Neuronal stem cell (in vitro differentiated cells): ENCODE measurements around the gene FHDC1.
"Not testable (repeated sequence)": the region's sequence is repeated elsewhere in the genome, so short reads cannot be mapped to it uniquely, and the experiment has no call there.

Experiments used
- DNase-seq: peaks from one replicate; pipeline ENCODE4 v3.0.0-alpha.2; 2013; ENCODE audit warnings: low spot score
- H2AFZ ChIP-seq: one replicate; pipeline ENCODE4 v1.6.1; 2013; ENCODE audit warnings: mild to moderate bottlenecking, low read length, inconsistent platforms
- H2AK5ac ChIP-seq: 2 replicates; pipeline ENCODE4 v1.6.1; 2013; ENCODE audit warnings: low read depth, mild to moderate bottlenecking, inconsistent platforms, low read length, moderate library complexity, mixed read lengths
- H2BK120ac ChIP-seq: 2 replicates; pipeline ENCODE4 v1.6.1; 2013; ENCODE audit warnings: low read depth, mild to moderate bottlenecking, inconsistent platforms, low read length, moderate library complexity, mixed read lengths
- H2BK12ac ChIP-seq: one replicate; pipeline ENCODE4 v1.6.1; 2013; ENCODE audit warnings: low read length, inconsistent platforms
- H2BK15ac ChIP-seq: 2 replicates; pipeline ENCODE4 v1.6.1; 2013; ENCODE audit warnings: mild to moderate bottlenecking, low read length, inconsistent platforms, mixed read lengths
- H2BK5ac ChIP-seq: one replicate; pipeline ENCODE4 v1.6.1; 2013; ENCODE audit warnings: inconsistent platforms, mild to moderate bottlenecking, low read length, moderate library complexity
- H3K14ac ChIP-seq: one replicate; pipeline ENCODE4 v1.6.1; 2013; ENCODE audit warnings: low read length, inconsistent platforms
- H3K18ac ChIP-seq: 2 replicates; pipeline ENCODE4 v1.6.1; 2013; ENCODE audit warnings: low read length, inconsistent platforms
- H3K23ac ChIP-seq: 2 replicates; pipeline ENCODE4 v1.6.1; 2013; ENCODE audit warnings: low read depth, mild to moderate bottlenecking, mixed read lengths, low read length, inconsistent platforms; ENCODE audit not compliant: poor library complexity
- H3K27ac ChIP-seq: replicated peaks from 3 replicates; pipeline ENCODE4 v1.5.1; 2013; ENCODE audit warnings: low read length, inconsistent platforms
- H3K27me3 ChIP-seq, 3 experiments: 2 replicates each; pipeline ENCODE4 v1.6.1; 2013; ENCODE audit warnings: low read length in 3 of 3, mild to moderate bottlenecking in 2 of 3, inconsistent platforms in 1 of 3, low read depth in 1 of 3, mixed read lengths in 1 of 3, moderate library complexity in 1 of 3; ENCODE audit not compliant: control insufficient read depth in 3 of 3, insufficient read depth in 3 of 3
- H3K36me3 ChIP-seq, 2 donors: replicated peaks in 1 of 2; 2 replicates each; pipeline ENCODE4 v1.6.1; 2013; ENCODE audit warnings: low read length in 2 of 2; ENCODE audit not compliant: control insufficient read depth in 2 of 2, insufficient read depth in 2 of 2
- H3K4ac ChIP-seq: 2 replicates; pipeline ENCODE4 v1.6.1; 2013; ENCODE audit warnings: inconsistent platforms, mild to moderate bottlenecking, low read length, moderate library complexity
- H3K4me1 ChIP-seq, 2 donors: 1 replicate in 1 of 2; 2 replicates in 1 of 2; pipeline ENCODE4 v1.6.1; 2013; ENCODE audit warnings: low read length in 2 of 2, low read depth in 1 of 2; ENCODE audit not compliant: control insufficient read depth in 2 of 2, insufficient read depth in 1 of 2
- H3K4me2 ChIP-seq: one replicate; pipeline ENCODE4 v1.6.1; 2013; ENCODE audit warnings: mild to moderate bottlenecking, low read length, inconsistent platforms; ENCODE audit not compliant: insufficient read depth, poor library complexity, severe bottlenecking
- H3K4me3 ChIP-seq, 2 donors: 2 replicates each; pipeline ENCODE4 v1.5.1; 2013; ENCODE audit warnings: low read length in 2 of 2, mild to moderate bottlenecking in 2 of 2, inconsistent platforms in 1 of 2, moderate library complexity in 1 of 2
- H3K79me1 ChIP-seq: one replicate; pipeline ENCODE4 v1.6.1; 2013; ENCODE audit warnings: low read depth, mild to moderate bottlenecking, inconsistent platforms, low read length, moderate library complexity
- H3K9ac ChIP-seq: one replicate; pipeline ENCODE4 v1.6.1; 2013; ENCODE audit warnings: mild to moderate bottlenecking, low read depth, low read length, inconsistent platforms; ENCODE audit not compliant: poor library complexity
- H3K9me3 ChIP-seq, 2 donors: replicated peaks in 1 of 2; 2 replicates each; pipeline versions ENCODE3 to v1.6.1; 2013; ENCODE audit warnings: low read length in 2 of 2, mild to moderate bottlenecking in 2 of 2, inconsistent platforms in 1 of 2, low read depth in 1 of 2, mixed read lengths in 1 of 2, moderate library complexity in 1 of 2; ENCODE audit not compliant: control insufficient read depth in 2 of 2, insufficient read depth in 1 of 2
- H4K8ac ChIP-seq: one replicate; pipeline ENCODE4 v1.6.1; 2013; ENCODE audit warnings: low read depth, mild to moderate bottlenecking, inconsistent platforms, low read length, moderate library complexity
- H4K91ac ChIP-seq: one replicate; pipeline ENCODE4 v1.6.1; 2013; ENCODE audit warnings: low read length, low read depth, mild to moderate bottlenecking, inconsistent platforms; ENCODE audit not compliant: poor library complexity
- WGBS, 2 donors: extraction: QIAGEN DNeasy Blood & Tissue Kit; methylation state at CpG; one replicate each; pipeline ENCODE4 v1.1.7; 2013; ENCODE audit warnings: missing lambda C conversion rate in 2 of 2, mixed read lengths in 1 of 2; ENCODE audit not compliant: insufficient read length in 2 of 2, insufficient replicate concordance in 1 of 2; ENCODE audit errors: extremely low coverage in 2 of 2; 5-methylcytosine and 5-hydroxymethylcytosine counted together

FHDC1 gene

GRCh38 chr4:152894673-152895072 lies 41.5 kb upstream of the FHDC1 start:
- Histone ChIP-seq H3K4me3 (no peak overlapping the region), H3K79me1 (peaks cover 1% of the 10 kb centered on the region), H2BK120ac (no peak overlapping the region), H3K36me3 (peaks cover 0 to 30% of the 10 kb centered on the region in 2 donors), H3K4me1 (peaks cover 0 to 3% of the 10 kb centered on the region in 2 donors), H3K4ac (no peak overlapping the region), H3K27ac (no peak overlapping the region), H2AK5ac (no peak overlapping the region), H3K18ac (no peak overlapping the region), H2BK12ac (no peak overlapping the region), H3K9ac (no peak overlapping the region), H4K8ac (no peak overlapping the region), H2BK5ac (no peak overlapping the region), H3K4me2 (no peak overlapping the region), H3K9me3 (no peaks in the 10 kb centered on the region), H3K27me3 (no peaks in the 10 kb centered on the region), H3K23ac (no peak overlapping the region), H2BK15ac (no peak overlapping the region), H3K14ac (no peak overlapping the region), H2AFZ (no peak overlapping the region), H4K91ac (no peak overlapping the region)
- WGBS, 2 donors = no CpG with 5 or more reads among the region's 1 CpG
- DNase-seq = no peak

DNA sequence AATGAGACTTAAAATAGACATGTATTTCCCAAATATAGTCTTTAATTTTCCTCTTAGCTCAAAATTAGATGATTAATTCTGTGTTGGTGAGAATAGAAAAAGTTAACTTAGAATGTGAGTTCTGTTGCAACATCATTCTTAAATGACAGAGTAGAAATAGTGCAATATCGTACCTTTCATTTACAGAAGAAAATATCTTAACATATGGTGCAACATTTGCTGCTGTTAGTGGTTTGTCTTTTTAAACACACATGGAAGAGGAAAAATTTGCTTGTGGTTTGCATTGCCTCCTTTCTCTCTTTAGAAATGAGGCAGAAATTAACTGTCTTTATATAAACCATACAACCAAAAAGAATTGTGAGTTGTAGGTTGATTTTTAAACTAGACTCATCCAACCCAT lies 39.3 kb upstream of the FHDC1 start:
- Histone ChIP-seq H3K9ac (no peak overlapping the region), H2BK12ac (no peak overlapping the region), H3K36me3 (peaks cover 0 to 12% of the 10 kb centered on the region in 2 donors), H3K4me1 (peaks cover 0 to 2% of the 10 kb centered on the region in 2 donors), H3K9me3 (no peaks in the 10 kb centered on the region), H3K14ac (no peak overlapping the region), H3K4ac (no peak overlapping the region), H2BK15ac (no peak overlapping the region), H3K27ac (no peak overlapping the region), H2BK120ac (no peak overlapping the region), H2AFZ (no peak overlapping the region), H3K18ac (no peak overlapping the region), H3K27me3 (no peaks in the 10 kb centered on the region), H4K91ac (no peak overlapping the region), H3K4me3 (no peak overlapping the region), H3K23ac (no peak overlapping the region), H2BK5ac (no peak overlapping the region), H2AK5ac (no peak overlapping the region), H3K79me1 (peaks cover 1% of the 10 kb centered on the region), H3K4me2 (no peak overlapping the region), H4K8ac (no peak overlapping the region)
- DNase-seq = no peak
- no CpG with 5 or more reads among the region's 1 CpG for WGBS, 2 donors

DNA sequence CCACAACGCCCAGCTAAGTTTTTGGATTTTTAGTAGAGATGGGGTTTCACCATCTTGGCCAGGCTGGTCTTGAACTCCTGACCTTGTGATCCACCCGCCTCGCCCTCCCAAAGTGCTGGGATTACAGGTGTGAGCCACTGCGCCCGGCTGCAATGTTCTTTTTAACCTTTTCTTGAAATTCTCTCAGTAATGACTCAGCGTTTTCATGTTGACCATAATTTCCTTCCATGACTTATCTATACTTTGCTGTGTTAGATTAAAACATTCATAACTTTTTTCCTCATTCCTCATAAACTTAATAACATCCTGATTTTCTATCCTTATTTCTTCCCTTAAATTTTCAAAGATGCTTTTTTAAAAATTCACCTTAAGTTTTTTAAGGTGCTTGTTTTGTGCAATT lies 38.0 kb upstream of the FHDC1 start:
- H4K8ac ChIP-seq, H3K9ac ChIP-seq, DNase-seq, H2BK120ac ChIP-seq, H2AK5ac ChIP-seq, H2BK12ac ChIP-seq, H3K27ac ChIP-seq, H3K4me1 ChIP-seq, H2BK15ac ChIP-seq, H3K4me3 ChIP-seq, H4K91ac ChIP-seq, H3K79me1 ChIP-seq, H3K14ac ChIP-seq, H3K4ac ChIP-seq, H3K9me3 ChIP-seq, H3K18ac ChIP-seq, H3K27me3 ChIP-seq, H2AFZ ChIP-seq, H3K36me3 ChIP-seq, H3K23ac ChIP-seq, H2BK5ac ChIP-seq, H3K4me2 ChIP-seq: not testable (repeated sequence)
- no CpG with 5 or more reads among the region's 6 CpGs for WGBS, 2 donors

DNA sequence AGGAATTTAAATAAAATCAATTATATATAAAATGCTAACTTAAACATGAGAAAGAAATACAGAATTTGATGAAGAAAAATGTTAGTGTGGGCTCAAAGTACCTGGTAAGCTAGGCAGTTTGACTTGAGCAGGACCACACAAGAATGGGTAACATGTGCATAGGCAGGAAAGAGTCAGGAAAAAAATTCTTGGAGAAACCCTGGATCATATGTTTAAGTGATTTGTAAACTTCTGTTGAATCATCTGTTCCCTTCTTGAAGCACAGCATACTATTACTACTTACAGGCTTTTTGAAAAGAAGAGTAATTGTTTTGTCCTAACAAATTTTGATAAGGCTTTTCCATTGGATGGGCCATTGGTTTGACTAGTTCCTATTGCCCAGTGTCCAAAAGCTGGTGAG lies 37.5 kb upstream of the FHDC1 start:
- no peak overlapping the region for H3K18ac ChIP-seq

More for the DNA sequence above, 37.5 kb upstream of the FHDC1 start:
- H2BK120ac ChIP-seq = no peak overlapping the region
- H3K23ac ChIP-seq = no peak overlapping the region
- no peak overlapping the region for H3K4me2 ChIP-seq
- no peak overlapping the region for H2BK5ac ChIP-seq
- H3K27ac ChIP-seq = no peak overlapping the region
- no peak overlapping the region for H2AK5ac ChIP-seq
- no peak for DNase-seq
- no peak overlapping the region for H4K8ac ChIP-seq
- no peaks in the 10 kb centered on the region for H3K36me3 ChIP-seq
- H3K4me1 ChIP-seq = no peaks in the 10 kb centered on the region
- no peak overlapping the region for H3K4ac ChIP-seq
- no peak overlapping the region for H2BK15ac ChIP-seq
- no peak overlapping the region for H4K91ac ChIP-seq
- H2BK12ac ChIP-seq = no peak overlapping the region
- H3K9me3 ChIP-seq = no peaks in the 10 kb centered on the region
- H3K4me3 ChIP-seq = no peak overlapping the region
- no peak overlapping the region for H3K9ac ChIP-seq
- H3K79me1 ChIP-seq = peaks cover 1% of the 10 kb centered on the region
- H2AFZ ChIP-seq = no peak overlapping the region
- no peak overlapping the region for H3K14ac ChIP-seq
- H3K27me3 ChIP-seq = no peaks in the 10 kb centered on the region
